HG03025 (cell line): ENCODE results near the gene NPAS1.

ENCODE experiments used
- ATAC-seq: cut with Tn5 transposase; IDR thresholded peaks from one replicate; pipeline ENCODE4 v1.9.1; 2021; ENCODE audit warnings: mild to moderate bottlenecking, moderate library complexity; ENCODE audit not compliant: unreplicated experiment, low FRiP score

Gene NPAS1

DNA sequence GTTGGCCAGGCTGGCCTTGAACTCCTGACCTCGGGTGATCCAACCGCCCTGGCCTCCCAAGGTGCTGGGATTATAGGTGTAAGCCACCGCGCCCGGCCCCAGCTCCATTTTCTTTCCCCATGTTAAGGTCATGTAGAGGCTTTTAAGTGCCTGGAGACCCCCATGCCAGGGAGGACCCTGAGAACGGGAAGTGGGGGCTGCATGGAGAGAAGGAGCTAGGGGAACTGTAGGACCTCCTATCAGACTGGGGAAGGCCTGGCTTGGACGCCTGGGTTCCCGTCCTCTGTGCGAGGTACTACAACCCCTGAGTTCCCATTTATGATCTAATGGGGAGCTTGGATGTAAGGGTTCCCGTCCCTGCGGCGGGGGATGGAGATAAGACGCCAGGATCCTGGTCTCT, 714 bp upstream of the NPAS1 start:
- no peak for ATAC-seq

DNA sequence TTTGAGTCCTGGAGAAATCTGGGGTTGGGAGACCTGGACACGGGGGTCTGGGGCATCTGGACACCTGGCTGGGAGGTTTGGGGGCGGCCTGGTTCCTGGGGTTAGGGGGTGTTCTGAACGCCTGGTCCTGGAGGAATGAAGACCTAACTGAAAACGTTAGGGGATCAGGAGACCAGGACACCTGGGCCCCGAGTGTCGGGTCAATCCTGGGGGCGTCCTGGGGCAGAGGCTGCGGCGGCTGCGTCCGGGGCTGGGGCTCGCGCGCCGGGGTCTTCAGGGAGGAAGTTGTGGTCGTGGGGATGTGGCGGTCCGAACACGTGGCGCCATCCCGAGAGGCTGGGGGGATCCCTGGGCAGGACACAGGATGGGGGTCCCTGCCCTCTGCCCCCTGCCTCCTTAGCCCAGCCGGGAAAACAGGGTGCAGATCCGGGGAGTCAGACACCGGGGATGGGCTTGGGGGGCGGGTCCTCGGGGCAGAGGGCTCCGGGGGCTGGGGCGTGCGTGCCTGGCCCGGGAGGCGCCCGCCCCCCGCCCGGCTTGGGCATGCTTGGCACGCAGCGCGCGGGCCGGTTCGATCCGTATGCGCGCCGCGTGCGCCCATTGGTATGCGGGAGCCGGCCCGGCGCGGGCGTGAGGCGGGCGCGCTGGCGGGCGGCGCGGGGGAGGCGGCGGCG, 632 bp downstream of the NPAS1 start:
- no peak for ATAC-seq

DNA sequence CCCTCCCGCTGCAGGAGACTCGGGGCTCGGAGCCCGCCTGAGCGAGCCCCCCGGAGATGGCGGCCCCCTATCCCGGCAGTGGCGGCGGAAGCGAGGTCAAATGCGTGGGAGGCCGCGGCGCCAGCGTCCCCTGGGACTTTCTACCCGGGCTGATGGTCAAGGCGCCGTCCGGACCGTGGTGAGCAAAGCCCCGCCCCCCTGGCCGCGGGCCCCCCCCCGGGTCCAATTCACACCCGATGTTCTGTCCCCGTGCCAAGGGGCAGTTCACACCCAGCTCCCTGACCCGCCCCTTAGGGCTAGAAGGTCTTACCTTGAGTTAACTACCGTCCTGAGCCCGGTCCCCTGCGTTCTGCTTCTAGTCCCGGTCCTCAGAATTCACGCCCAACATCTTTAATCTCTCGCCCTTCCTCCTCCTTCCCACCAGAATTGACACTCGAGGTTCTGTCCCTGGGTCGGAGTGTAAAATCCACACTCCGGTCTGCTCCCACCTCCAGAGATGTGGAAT, 1.4 kb downstream of the NPAS1 start:
- no peak for ATAC-seq

DNA sequence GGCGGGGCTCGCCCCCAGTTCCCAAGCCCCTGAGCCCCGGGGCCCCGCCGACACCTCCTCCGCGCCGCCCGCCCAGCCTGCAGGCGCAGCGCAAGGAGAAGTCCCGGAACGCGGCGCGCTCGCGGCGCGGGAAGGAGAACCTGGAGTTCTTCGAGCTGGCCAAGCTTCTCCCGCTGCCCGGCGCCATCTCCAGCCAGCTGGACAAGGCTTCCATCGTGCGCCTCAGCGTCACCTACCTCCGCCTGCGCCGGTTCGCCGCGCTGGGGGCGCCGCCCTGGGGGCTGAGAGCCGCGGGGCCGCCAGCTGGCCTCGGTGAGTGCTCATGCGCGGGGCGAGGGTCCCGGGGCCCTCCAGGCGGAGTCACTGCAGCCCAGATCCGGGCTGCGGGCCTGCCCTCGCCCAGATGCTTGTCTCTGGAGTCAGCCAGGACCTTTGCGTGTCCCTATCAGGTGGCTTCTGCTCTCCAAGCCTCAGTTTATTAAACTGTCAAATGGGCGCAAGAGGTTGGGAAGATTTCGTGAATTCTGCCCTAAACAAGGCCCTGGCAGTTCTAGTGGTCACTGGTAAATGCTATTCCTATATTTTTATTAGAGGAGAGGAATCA, 2.0 kb downstream of the NPAS1 start:
- ATAC-seq: no peak

DNA sequence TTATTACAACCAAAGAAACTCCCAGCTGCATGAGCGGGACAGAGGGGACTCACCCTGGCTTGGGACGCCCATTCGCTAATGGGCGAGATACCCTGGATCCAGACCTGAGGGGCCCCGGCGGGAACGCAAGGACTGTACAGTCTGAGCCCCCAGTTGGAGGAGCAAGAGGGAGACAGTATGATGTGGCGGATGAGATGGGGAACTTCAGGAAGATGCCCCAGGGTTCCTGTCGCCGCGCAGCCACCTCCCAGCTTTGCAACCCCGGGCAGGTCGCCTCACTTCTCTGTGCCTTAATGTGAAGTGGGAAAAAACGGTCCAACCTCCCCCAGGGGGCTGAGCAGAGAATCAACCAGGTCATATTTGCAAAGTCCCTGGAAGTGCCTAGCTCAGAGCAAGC, 2.5 kb downstream of the NPAS1 start:
- no peak for ATAC-seq

DNA sequence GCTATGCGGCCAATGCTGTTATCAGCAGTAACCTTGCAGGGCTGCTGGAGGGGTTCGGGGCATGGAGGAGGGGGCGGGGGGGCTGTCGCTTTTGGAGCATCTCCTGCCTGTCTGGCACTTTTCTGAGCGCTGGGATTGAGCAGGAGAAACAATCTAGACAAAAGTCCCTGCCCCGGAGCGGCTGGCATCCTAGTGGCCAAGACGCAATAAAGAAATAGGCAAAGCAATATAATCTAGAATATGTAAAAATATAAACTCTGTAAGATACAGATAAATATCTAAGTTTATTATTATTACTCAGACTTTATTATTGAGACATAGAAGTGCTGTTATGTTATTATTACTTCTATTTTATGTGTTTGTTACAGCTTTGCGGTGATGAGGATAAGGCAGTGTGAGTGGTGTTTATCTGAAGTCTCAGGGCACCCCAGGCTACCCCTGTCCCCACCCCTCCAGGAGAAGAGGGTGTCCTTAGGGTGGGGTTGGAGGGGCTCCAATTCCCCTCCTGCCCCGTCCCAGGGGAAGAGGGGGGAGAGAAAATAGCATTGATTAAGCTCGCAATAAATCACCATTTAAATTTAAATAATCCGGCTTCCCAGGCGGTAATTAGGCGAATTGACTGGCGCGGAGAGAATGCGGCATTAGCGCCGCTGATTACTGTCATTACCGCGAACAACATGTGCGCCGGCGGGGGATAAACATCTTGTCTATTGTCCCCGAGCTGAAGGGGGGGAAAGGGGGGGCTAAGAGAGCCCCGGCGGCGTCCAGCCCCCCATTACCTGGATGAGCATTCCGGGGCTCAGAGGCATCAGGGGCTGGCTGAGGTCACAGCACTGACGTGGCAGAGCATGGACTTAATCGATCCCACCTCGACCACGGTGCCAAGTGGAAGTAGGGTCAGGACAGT, 3.2 kb downstream of the NPAS1 start:
- no peak for ATAC-seq

DNA sequence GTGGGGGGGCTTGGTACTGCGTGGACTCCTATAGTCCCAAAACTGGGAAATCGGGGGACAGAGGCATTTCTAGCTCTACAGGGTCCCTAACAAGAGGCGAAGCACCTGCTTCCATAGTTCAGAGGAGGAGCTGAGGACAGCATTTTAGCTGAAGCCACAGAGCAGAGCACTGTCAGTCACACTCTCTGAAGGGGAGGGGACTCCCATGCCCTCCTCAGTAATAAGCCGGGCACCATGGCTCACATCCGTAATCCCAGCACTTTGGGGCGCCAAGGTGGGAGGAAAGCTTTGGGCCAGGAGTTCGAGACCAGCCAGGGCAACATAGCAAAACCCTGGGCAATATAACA, 3.8 kb downstream of the NPAS1 start:
- ATAC-seq: no peak

DNA sequence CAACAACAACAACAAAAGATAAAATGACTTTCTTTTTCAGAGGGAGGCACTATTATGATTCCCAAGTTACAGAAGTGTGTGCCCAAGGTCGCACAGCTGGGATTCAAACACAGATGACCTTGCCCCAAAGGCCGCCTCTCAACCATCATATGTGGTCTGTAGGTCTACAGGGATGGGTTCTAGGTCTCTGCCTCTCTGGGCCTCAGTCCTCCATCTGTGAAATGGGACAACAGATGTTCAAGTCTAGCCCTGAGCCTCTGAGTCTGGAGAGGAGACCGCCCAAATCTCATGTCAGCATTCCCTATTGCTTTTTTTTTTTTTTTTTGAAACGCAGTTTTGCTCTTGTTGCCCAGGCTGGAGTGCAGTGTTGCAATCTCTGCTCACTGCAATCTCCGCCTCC, 4.9 kb downstream of the NPAS1 start:
- ATAC-seq: no peak

DNA sequence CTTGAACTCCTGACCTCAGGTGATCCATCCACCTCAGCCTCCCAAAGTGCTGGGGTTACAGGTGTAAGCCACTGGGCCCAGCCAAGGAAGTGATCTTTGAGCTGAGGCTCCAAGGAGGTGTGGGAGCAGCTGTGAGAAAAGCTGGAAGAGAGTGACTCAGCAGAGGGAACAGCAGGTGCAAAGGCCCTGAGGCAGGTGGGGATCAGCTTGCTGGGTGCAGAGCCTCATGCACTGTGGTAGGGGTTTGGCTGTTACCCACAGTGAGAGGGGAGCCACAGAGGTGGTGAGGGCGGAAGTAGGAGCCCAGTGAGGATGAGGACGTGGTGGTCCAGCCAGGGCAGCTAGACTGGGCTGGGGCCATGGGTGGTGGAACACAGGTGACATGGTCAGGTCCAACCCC, 6.5 kb downstream of the NPAS1 start:
- ATAC-seq: no peak

DNA sequence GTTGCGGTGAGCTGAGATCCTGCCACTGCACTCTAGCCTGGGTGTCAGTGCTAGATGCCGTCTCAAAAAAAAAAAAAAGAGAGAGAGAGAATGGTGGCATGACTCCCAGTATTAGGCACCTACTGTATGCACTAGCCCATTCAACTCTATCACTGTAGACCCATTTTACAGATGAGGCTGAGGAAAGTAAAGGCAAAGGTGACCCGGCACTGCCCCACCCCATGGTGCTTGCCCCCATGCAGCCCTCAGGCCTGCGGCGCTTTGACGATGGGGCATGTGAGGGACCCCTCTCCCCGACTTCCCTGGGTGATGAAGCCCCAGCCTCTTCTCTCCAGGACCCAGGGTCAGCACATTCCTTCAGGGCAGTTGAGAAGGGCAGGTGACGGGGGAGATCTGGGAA, 7.3 kb downstream of the NPAS1 start:
- ATAC-seq: no peak

DNA sequence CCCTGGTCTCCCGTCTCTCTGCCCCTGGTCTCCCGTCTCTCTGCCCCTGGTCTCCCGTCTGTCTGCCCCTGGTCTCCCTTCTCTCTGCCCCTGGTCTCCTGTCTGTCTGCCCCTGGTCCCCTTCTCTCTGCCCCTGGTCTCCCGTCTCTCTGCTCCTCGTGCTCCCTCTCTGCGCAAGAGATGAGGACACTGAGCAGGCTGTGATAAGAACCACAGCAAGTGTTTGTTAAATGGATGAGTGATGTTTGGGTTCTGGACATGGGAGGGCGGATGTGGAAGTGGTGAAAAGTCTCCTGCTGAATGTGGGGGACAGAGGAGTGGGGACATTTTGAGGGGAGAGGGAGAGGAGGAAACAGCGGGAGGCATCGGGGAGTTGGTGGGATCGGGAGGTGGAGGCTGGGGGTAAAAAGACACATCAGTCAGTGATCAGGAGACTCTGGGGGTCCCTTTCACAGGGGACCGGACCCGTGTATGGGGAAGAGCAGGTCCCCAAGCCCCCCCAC, 8.0 kb downstream of the NPAS1 start:
- no peak for ATAC-seq

DNA sequence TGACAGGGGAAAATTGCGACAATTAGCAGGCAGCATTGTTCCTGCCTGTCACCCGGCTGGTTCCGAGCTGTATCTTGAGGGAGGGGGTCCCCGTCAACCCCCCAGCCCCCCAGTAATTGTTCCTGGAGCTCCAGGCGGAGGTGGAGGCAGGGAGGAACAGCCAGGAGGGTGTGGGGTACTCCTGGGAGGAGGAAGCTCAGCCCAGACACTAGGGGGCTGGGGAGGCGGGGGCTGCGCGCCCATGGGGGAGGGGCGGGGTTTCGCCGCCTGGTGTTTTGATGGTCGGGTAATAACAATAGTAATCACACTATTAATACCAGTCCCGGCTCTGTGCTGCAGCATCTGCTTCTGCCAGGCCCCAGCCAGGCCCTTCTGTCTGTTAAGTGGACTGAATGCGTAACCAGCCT, 8.6 kb downstream of the NPAS1 start:
- no peak for ATAC-seq

DNA sequence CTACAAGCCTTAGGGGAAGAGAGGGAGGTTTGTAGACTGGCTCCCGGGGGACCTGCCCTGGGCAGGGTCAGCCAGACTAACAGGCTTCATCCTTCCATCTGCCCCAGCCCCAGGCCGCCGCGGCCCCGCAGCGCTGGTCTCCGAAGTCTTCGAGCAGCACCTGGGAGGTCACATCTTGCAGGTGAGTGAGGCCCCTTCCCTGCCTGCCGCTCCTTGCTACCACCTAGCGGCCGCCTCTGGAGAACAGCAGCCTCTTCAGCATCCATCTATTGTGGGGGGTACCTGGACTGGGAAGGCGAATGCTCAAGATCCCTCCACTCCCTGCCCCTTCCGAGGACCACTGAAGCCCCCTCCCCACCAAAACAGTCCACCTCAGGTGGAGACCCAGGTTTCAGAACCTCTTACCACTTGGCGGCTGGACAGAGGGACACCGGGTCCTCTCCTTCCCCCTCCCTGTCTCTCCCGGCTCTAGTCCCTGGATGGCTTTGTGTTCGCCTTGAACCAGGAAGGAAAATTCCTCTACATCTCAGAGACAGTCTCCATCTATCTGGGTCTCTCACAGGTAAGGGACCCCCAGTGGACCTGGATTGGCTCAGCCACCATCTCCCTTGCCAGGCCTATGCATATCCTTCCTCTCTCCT, 12.7 kb downstream of the NPAS1 start:
- ATAC-seq: no peak

DNA sequence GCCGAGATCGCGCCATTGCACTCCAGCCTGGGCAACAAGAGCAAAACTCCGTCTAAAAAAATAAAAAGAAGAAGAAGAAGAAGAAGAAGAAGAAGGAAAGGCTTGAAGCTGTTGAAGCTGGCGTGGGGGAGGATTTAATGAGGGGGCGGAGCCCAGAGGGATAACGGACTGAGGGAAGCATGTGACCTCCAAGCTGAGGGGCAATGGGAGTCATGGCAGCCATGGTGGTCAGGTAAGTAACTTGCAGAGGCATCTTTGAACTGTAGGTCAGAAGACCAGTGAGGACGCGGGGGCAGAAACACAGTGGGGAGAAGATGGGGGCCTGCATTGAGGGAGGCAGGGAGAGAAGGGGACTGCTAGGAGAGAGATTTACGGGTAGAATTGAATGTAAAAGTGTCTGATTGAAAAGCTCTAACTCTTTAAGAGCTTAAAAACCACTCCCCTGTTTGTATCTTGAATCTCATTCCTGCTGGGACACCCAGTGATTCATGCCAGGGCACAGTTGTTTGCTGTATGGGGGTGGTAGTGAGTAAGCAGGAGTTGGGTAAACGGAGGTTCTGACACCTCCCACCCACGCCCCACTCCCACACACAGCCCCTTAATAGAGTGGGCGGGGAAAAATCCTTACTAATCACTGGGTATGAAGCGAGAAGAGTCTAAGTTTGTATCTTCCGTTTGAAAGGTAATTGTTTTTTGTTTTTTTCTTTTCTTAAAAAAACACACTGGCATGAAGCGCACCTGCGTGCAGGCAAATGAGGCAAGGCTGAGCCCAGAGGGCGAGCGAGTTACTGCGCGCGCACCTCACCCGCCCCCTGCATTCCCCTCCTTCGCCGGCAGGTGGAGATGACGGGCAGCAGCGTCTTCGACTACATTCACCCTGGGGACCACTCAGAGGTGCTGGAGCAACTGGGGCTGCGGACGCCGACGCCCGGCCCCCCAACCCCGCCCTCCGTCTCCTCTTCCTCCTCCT, 15.8 kb downstream of the NPAS1 start:
- ATAC-seq: peak; percentile 56

DNA sequence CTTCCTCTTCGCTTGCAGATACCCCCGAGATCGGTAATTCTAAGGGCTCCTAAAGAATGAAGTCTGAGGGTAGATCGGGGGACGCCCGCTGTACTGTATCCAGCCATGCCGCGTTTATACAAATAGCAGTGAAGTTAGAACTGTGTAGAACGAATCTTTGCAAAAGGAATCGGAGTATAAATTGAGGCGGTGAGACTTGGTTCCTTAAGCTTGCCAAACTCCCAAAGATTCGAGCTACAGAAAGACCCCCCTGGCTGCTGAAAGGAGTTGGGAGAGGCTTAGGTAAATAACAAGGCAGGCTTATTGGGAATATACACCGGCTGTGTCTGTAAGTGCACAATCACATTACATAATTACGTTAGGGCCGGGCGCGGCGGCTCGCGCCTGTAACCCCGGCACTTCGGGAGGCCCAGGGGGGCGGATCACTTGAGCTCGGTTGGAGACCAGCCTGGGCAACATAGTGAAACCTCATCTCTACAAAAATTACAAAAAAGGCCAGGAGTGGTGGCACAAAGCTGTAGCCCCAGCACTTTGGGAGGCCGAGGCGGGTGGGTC, 16.5 kb downstream of the NPAS1 start:
- ATAC-seq: no peak

DNA sequence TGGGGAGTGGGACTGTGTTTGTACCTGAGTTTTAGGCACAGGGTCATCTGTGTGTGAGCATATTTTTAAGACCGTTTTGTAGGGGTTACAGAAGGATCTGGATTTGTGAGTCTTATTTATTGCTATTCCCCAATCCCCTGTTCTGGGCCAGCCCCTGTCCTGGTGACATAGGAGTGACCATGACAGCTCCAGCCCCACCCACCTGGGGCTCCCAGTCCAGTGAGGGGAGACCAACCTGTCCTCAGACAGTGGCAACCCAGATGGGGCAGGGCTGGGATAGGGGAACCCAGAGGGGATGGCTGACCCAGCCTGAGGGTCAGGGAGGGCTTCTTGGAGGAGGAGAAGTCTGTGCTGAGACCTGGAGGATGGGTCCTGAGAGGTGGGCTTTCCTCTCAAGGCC, 18.1 kb downstream of the NPAS1 start:
- ATAC-seq: no peak

DNA sequence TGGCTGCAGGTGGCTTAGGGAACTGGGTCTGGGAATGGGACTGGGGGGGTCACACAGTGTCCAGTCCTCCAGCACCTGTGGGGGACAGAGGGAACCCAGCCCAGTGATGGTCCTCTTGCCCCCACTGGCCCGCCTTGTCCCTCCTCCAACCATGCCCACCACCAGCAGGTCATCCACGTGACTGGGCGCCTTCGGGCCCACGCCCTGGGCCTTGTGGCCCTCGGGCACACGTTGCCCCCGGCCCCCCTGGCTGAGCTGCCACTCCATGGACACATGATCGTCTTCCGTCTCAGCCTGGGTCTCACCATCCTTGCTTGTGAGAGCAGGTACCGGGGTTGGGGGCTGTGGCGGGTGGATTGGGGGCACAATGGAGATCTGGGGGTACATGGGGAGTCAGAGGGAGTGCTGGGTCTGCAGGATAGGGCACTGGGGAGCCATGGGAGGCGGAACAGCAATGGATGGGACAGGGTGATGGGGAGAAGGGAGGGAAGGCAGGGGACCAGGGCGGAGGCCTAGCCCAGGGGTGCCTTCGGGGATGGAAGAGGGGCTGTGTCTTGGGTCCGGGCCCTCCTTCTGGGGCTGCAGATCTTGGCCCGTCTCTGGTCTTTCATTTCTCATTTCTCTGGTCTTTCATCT, 19.7 kb downstream of the NPAS1 start:
- ATAC-seq: no peak

DNA sequence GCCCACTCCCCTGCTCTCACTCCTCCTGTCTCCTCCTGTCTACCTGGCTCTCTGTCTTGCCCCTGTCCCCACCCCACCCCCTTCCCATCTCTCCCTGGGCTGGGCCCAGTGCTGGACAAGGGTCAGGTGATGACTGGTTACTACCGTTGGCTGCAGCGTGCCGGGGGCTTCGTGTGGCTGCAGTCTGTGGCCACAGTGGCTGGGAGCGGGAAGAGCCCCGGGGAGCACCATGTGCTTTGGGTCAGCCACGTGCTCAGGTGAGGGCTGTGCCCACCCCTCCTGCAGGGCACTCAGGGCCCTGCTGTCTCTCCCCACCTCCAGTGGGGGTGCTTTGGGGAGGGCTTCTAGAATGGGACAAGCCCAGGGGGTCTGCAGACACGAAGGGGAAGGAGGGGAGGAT, 21.2 kb downstream of the NPAS1 start:
- ATAC-seq: no peak
